GM12892 (cell line): ENCODE results near the gene PHKG2.

Source experiments
- DNase-seq: peaks from one replicate; pipeline ENCODE4 v3.0.0; 2011; ENCODE audit not compliant: insufficient read length
- FAIRE-seq: peaks from 2 replicates; lab custom pipeline; 2011; peaks lifted over from hg19 to GRCh38; lab: Jason Lieb, UNC
- POLR2A ChIP-seq: IDR thresholded peaks from 2 replicates; pipeline ENCODE4 v1.6.1; 2011; ENCODE audit warnings: low read depth, low read length, control low read depth
- POLR2AphosphoS5 ChIP-seq: IDR thresholded peaks from 2 replicates; pipeline ENCODE4 v1.6.1; 2011; ENCODE audit warnings: low read depth, low read length, control low read depth
- TAF1 ChIP-seq: IDR thresholded peaks from 2 replicates; pipeline ENCODE4 v1.6.1; 2011; ENCODE audit warnings: low read depth, mild to moderate bottlenecking, control low read depth, low read length, borderline replicate concordance

The PHKG2 gene

GRCh38 chr16:30797670-30798309, 49.6 kb downstream of the PHKG2 start:
- TF ChIP-seq POLR2A (no peak), TAF1 (no peak), POLR2AphosphoS5 (no peak)
- no peak for DNase-seq
- FAIRE-seq, result no peak
